MCF 10A (cell line): ENCODE measurements around the gene PSORS1C1. TPM values are rescaled to one million over a fixed set of nuclear protein-coding genes. Genes with fewer than 3 reads are reported as not detected.
"Not testable (repeated sequence)": the region's sequence is repeated elsewhere in the genome, so short reads cannot be mapped to it uniquely, and the experiment has no call there.

ENCODE experiments used
- BruUV-seq: library from RNA; stranded (reverse); fragments of 400-500 nt; replicated peaks from 2 replicates; lab custom pipeline; 2021; lab: Mats Ljungman, UMichigan
- CTCF ChIA-PET: fragments of 300-600 bp; sonication (Branson Sonifier 250); formaldehyde crosslinking; extraction: SDS; loops from one replicate; lab custom pipeline; 2021; ENCODE audit warnings: antibody characterized with exemption, inconsistent platforms; lab: Yijun Ruan, JAX
- POLR2A ChIA-PET: fragments of 300-600, 350-650 bp; sonication (Branson Sonifier 250); formaldehyde crosslinking; extraction: SDS; loops from one replicate; lab custom pipeline; 2020; ENCODE audit warnings: antibody characterized with exemption, inconsistent platforms; lab: Yijun Ruan, JAX
- DNase-seq: peaks from one replicate; pipeline ENCODE4 v3.0.0-alpha.2; 2018; ENCODE audit not compliant: unreplicated experiment
- H3K27ac Mint-ChIP-seq: one replicate; pipeline ENCODE4 v1.8.0; 2022; ENCODE audit warnings: mild to moderate bottlenecking, low read depth, mixed read lengths; ENCODE audit not compliant: unreplicated experiment
- H3K27me3 Mint-ChIP-seq: one replicate; pipeline ENCODE4 v1.8.0; 2022; ENCODE audit warnings: mixed read lengths; ENCODE audit not compliant: insufficient read depth, unreplicated experiment
- H3K36me3 Mint-ChIP-seq: one replicate; pipeline ENCODE4 v1.8.0; 2022; ENCODE audit warnings: mild to moderate bottlenecking, moderate library complexity, mixed read lengths; ENCODE audit not compliant: insufficient read depth, unreplicated experiment
- H3K4me1 Mint-ChIP-seq: one replicate; pipeline ENCODE4 v1.8.0; 2022; ENCODE audit warnings: mixed read lengths; ENCODE audit not compliant: insufficient read depth, unreplicated experiment
- H3K4me3 Mint-ChIP-seq: one replicate; pipeline ENCODE4 v1.8.0; 2022; ENCODE audit warnings: mild to moderate bottlenecking, moderate library complexity, mixed read lengths; ENCODE audit not compliant: unreplicated experiment
- H3K9me3 Mint-ChIP-seq: one replicate; pipeline ENCODE4 v1.8.0; 2022; ENCODE audit warnings: mixed read lengths; ENCODE audit not compliant: unreplicated experiment
- CTCF ChIP-seq: fragments of 200-600 bp; IDR thresholded peaks from one replicate; pipeline ENCODE4 v1.8.0; 2022; ENCODE audit warnings: antibody characterized with exemption, mild to moderate bottlenecking; ENCODE audit not compliant: unreplicated experiment
- intact Hi-C: fragments of 100-400 bp; cut with micrococcal nuclease; formaldehyde crosslinking; loops from 2 replicates; pipeline ENCODE4 v1.14.1; 2022
- total RNA-seq: library from RNA; stranded (reverse); gene quantifications from 2 replicates; pipeline ENCODE4 v1.2.3, GENCODE V29; 2022

Gene PSORS1C1
- total RNA-seq, 1 experiment from 2014 or later: 7.7 TPM

- ChIA-PET CTCF (no interaction called here), POLR2A (interaction anchor here (0.7 to 1.5 kb wide), 3 partner anchors 27 to 736 kb away, joined by 3 to 5 read pairs (median 3); partner anchors contain the start of gene DDX39B)
- H3K9me3 Mint-ChIP-seq: no peaks in the 10 kb centered on the region
- no peak for TF ChIP-seq CTCF
- H3K36me3 Mint-ChIP-seq: peaks cover 14% of the 10 kb centered on the region
- H3K4me1 Mint-ChIP-seq: no peaks in the 10 kb centered on the region
- H3K27me3 Mint-ChIP-seq: no peaks in the 10 kb centered on the region
- peak overlapping the region; percentile 76 for H3K4me3 Mint-ChIP-seq
- H3K27ac Mint-ChIP-seq: peak overlapping the region; percentile 97
- peak; percentile 57 for DNase-seq
- BruUV-seq: no TSS peak
- intact Hi-C loops: no loop called here
These were observed 71.6 kb downstream of the PSORS1C1 start for GRCh38 chr6:31186052-31186734.

GRCh38 chr6:31187780-31188194 lies 73.2 kb downstream of the PSORS1C1 start:
- H3K27ac Mint-ChIP-seq: no peak overlapping the region
- DNase-seq: no peak
- no TSS peak for BruUV-seq
- H3K9me3 Mint-ChIP-seq: no peaks in the 10 kb centered on the region
- H3K27me3 Mint-ChIP-seq: no peaks in the 10 kb centered on the region
- POLR2A ChIA-PET: no interaction called here
- CTCF ChIA-PET: no interaction called here
- H3K4me3 Mint-ChIP-seq: no peak overlapping the region
- intact Hi-C loops: no loop called here
- TF ChIP-seq CTCF: no peak
- H3K36me3 Mint-ChIP-seq: peaks cover 7% of the 10 kb centered on the region
- no peaks in the 10 kb centered on the region for H3K4me1 Mint-ChIP-seq

GRCh38 chr6:31189223-31189622 lies 74.6 kb downstream of the PSORS1C1 start:
- H3K4me1 Mint-ChIP-seq, H3K4me3 Mint-ChIP-seq, BruUV-seq, DNase-seq, H3K27me3 Mint-ChIP-seq, H3K27ac Mint-ChIP-seq, POLR2A ChIA-PET, H3K36me3 Mint-ChIP-seq, intact Hi-C loops, H3K9me3 Mint-ChIP-seq: not testable (repeated sequence)
- CTCF ChIA-PET: interaction anchor here (0.9 kb wide), 1 partner anchor 62 kb away, joined by 3 read pairs; no protein-coding TSS in a partner anchor

Other genes starting within 250 kb of the PSORS1C1 start
- gene DDR1, start 230.3 kb upstream of the PSORS1C1 start, total RNA-seq: 59.7 and 66.0 TPM in 2 replicates
- gene GTF2H4, start 206.6 kb upstream of the PSORS1C1 start, total RNA-seq: 30.6 and 33.9 TPM in 2 replicates
- gene VARS2, start 200.6 kb upstream of the PSORS1C1 start, total RNA-seq: 38.8 and 52.7 TPM in 2 replicates
- gene SFTA2, start 182.6 kb upstream of the PSORS1C1 start, total RNA-seq: not detected in 2 replicates
- not detected in 2 replicates for gene MUCL3, start 173.8 kb upstream of the PSORS1C1 start, total RNA-seq
- not detected in 2 replicates for gene MUC21, start 131.1 kb upstream of the PSORS1C1 start, total RNA-seq
- not detected in 2 replicates for gene MUC22, start 104.3 kb upstream of the PSORS1C1 start, total RNA-seq
- gene C6orf15, start 2.2 kb upstream of the PSORS1C1 start, total RNA-seq: not detected in 2 replicates
- gene CDSN, start 5.6 kb downstream of the PSORS1C1 start, total RNA-seq: 0.16 TPM in 1 of 2 replicates, not detected in the other
- gene PSORS1C2, start 24.3 kb downstream of the PSORS1C1 start, total RNA-seq: not detected in 2 replicates
- 18.4 and 21.4 TPM in 2 replicates for gene CCHCR1, start 43.0 kb downstream of the PSORS1C1 start, total RNA-seq
- 3.6 and 6.5 TPM in 2 replicates for gene TCF19, start 43.8 kb downstream of the PSORS1C1 start, total RNA-seq
- 1.5 and 2.0 TPM in 2 replicates for gene POU5F1, start 55.9 kb downstream of the PSORS1C1 start, total RNA-seq
- 151 and 228 TPM in 2 replicates for gene HLA-C, start 157.3 kb downstream of the PSORS1C1 start, total RNA-seq
- gene HLA-B, start 242.4 kb downstream of the PSORS1C1 start, total RNA-seq: 87.4 and 180 TPM in 2 replicates